ENCODE results near the gene PDE3A. TPM values are rescaled to one million over a fixed set of nuclear protein-coding genes. Genes with fewer than 3 reads are reported as not detected.
A peak's percentile ranks its signal among the peaks of the same experiment; 100 is the strongest.

Gene PDE3A
- total RNA-seq, 4 donors from 2014 or later, result 4.4 to 5.3 (median 4.9) TPM

- Histone ChIP-seq H3K9me3 (no peaks in the 10 kb centered on the region), H3K36me3 (no peaks in the 10 kb centered on the region), H3K27me3 (no peaks in the 10 kb centered on the region), H3K4me3 (no peak within 1 kb of the TSS), H3K27ac (peak within 1 kb of the TSS in 1 of 4 donors; percentile 10), H3K4me1 (no peaks in the 10 kb centered on the region)
- DNase-seq (no peak), ATAC-seq (no peak)
- in situ Hi-C loops (cut with MboI; ENCODE audit: low sequenced_read_pairs in 4 of 4), result no loop called here
- no peak for TF ChIP-seq POLR2A (IDR thresholded peaks at IDR 0.05)
- no peak for TF ChIP-seq CTCF (IDR thresholded peaks at IDR 0.05 in 4 of 5, conservative IDR thresholded peaks at IDR 0.05 in 1 of 5)
- intact Hi-C loops (cut with DNase I; ENCODE audit: low total_unique reads), result no loop called here
Measured at GRCh38 chr12:20695232-20695631, 326.9 kb downstream of the PDE3A start, which contains the start of gene SLCO1C1. TSS of gene SLCO1C1 (plus strand) at chr12:20695332. CDS start at chr12:20699577, 4,245 bp downstream.

- intact Hi-C loops (cut with DNase I; ENCODE audit: low total_unique reads), result no loop called here
- no peak for TF ChIP-seq CTCF (IDR thresholded peaks at IDR 0.05 in 4 of 5, conservative IDR thresholded peaks at IDR 0.05 in 1 of 5)
- no peak for TF ChIP-seq POLR2A (IDR thresholded peaks at IDR 0.05)
- Histone ChIP-seq H3K27me3 (no peaks in the 10 kb centered on the region), H3K4me1 (no peaks in the 10 kb centered on the region), H3K36me3 (no peaks in the 10 kb centered on the region), H3K4me3 (no peak overlapping the region), H3K27ac (no peak overlapping the region), H3K9me3 (no peaks in the 10 kb centered on the region)
- in situ Hi-C loops (cut with MboI; ENCODE audit: low sequenced_read_pairs in 4 of 4), result no loop called here
- DNase-seq, result peak; percentile 4 to 19
- no peak for ATAC-seq
Measured at GRCh38 chr12:20696181-20696905, 328.0 kb downstream of the PDE3A start.

- in situ Hi-C loops (cut with MboI; ENCODE audit: low sequenced_read_pairs in 4 of 4), result no loop called here
- ATAC-seq, result no peak
Measured at GRCh38 chr12:20701106-20701505, 332.8 kb downstream of the PDE3A start.

GRCh38 chr12:20704860-20705259 is 336.5 kb downstream of the PDE3A start:
- no peak overlapping the region for H3K27ac ChIP-seq
- no peaks in the 10 kb centered on the region for H3K9me3 ChIP-seq
- no peak for ATAC-seq
- H3K27me3 ChIP-seq, result no peaks in the 10 kb centered on the region
- no peaks in the 10 kb centered on the region for H3K4me1 ChIP-seq
- TF ChIP-seq CTCF (IDR thresholded peaks at IDR 0.05 in 4 of 5, conservative IDR thresholded peaks at IDR 0.05 in 1 of 5) (no peak), POLR2A (IDR thresholded peaks at IDR 0.05) (no peak)
- no peaks in the 10 kb centered on the region for H3K36me3 ChIP-seq
- intact Hi-C loops (cut with DNase I; ENCODE audit: low total_unique reads), result no loop called here
- H3K4me3 ChIP-seq, result no peak overlapping the region
- no peak for DNase-seq
- in situ Hi-C loops (cut with MboI; ENCODE audit: low sequenced_read_pairs in 4 of 4), result no loop called here

More at GRCh38 chr12:20701106-20701505, 332.8 kb downstream of the PDE3A start:
- Histone ChIP-seq H3K9me3 (no peaks in the 10 kb centered on the region), H3K4me3 (no peak overlapping the region), H3K27ac (no peak overlapping the region), H3K27me3 (no peaks in the 10 kb centered on the region), H3K36me3 (no peaks in the 10 kb centered on the region), H3K4me1 (no peaks in the 10 kb centered on the region)
- intact Hi-C loops (cut with DNase I; ENCODE audit: low total_unique reads), result no loop called here
- no peak for TF ChIP-seq POLR2A (IDR thresholded peaks at IDR 0.05)
- TF ChIP-seq CTCF (IDR thresholded peaks at IDR 0.05 in 4 of 5, conservative IDR thresholded peaks at IDR 0.05 in 1 of 5), result no peak
- DNase-seq, result no peak

Measured in gastrocnemius medialis (tissue), 4 donors.